Progenitor cell of endocrine pancreas (in vitro differentiated cells): ENCODE data around the gene KBTBD3. TPM values are rescaled to one million over a fixed set of nuclear protein-coding genes. Genes with fewer than 3 reads are reported as not detected.

Source experiments
- DNase-seq: peaks from one replicate; pipeline ENCODE4 v3.0.0; 2021; ENCODE audit warnings: low spot score; ENCODE audit not compliant: unreplicated experiment
- H3K27ac Mint-ChIP-seq: 2 replicates; pipeline ENCODE4 v1.8.0; 2021; ENCODE audit warnings: mild to moderate bottlenecking, moderate library complexity, mixed read lengths
- H3K27me3 Mint-ChIP-seq: 2 replicates; pipeline ENCODE4 v1.8.0; 2021; ENCODE audit warnings: mixed read lengths
- H3K36me3 Mint-ChIP-seq: 2 replicates; pipeline ENCODE4 v1.8.0; 2022; ENCODE audit warnings: mixed read lengths; ENCODE audit not compliant: insufficient read depth
- H3K4me1 Mint-ChIP-seq: 2 replicates; pipeline ENCODE4 v1.8.0; 2021; ENCODE audit warnings: low read depth, mixed read lengths
- H3K4me3 Mint-ChIP-seq: 2 replicates; pipeline ENCODE4 v1.8.0; 2021; ENCODE audit warnings: low read depth, mild to moderate bottlenecking, moderate library complexity, mixed read lengths
- H3K9me3 Mint-ChIP-seq: 2 replicates; pipeline ENCODE4 v1.8.0; 2021; ENCODE audit warnings: low read depth, mixed read lengths
- total RNA-seq: library from RNA; stranded (reverse); gene quantifications from 2 replicates; pipeline ENCODE4 v1.2.1, GENCODE V29; 2021
- TF ChIP-seq, protein P1 (sequence below): fragments of 200-600 bp; sonication (generic); IDR thresholded peaks from one replicate; pipeline ENCODE4 v1.5.0; 2021; ENCODE audit warnings: antibody characterized with exemption, mild to moderate bottlenecking; ENCODE audit not compliant: unreplicated experiment

KBTBD3 gene
- total RNA-seq, 1 donor from 2014 or later, result 5.0 TPM

DNA sequence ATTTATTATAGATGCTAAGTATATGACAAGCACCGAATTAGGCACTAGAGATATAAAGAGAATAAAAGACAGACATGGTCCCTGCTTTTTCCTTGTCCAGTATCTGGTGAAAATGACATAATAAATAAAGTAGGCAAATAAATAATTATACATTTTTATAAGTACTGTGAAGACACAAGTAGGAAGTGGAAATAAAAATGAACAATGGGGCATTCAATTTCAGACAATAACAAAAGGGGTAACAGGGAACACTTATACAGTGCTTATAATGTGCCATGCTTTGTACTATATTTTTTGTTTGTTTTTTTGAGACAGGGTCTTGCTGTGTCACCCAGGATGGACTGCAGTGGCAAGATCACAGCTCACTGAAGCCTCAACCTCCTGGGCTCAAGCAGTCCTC, 4.3 kb downstream of the KBTBD3 start:
- Mint-ChIP-seq H3K4me3 (no peak overlapping the region), H3K27ac (no peak overlapping the region), H3K9me3 (peaks cover 5% of the 10 kb centered on the region), H3K36me3 (peaks cover 2% of the 10 kb centered on the region), H3K4me1 (peaks cover 12% of the 10 kb centered on the region), H3K27me3 (no peaks in the 10 kb centered on the region)
- DNase-seq, result no peak
- TF ChIP-seq, protein P1, sequence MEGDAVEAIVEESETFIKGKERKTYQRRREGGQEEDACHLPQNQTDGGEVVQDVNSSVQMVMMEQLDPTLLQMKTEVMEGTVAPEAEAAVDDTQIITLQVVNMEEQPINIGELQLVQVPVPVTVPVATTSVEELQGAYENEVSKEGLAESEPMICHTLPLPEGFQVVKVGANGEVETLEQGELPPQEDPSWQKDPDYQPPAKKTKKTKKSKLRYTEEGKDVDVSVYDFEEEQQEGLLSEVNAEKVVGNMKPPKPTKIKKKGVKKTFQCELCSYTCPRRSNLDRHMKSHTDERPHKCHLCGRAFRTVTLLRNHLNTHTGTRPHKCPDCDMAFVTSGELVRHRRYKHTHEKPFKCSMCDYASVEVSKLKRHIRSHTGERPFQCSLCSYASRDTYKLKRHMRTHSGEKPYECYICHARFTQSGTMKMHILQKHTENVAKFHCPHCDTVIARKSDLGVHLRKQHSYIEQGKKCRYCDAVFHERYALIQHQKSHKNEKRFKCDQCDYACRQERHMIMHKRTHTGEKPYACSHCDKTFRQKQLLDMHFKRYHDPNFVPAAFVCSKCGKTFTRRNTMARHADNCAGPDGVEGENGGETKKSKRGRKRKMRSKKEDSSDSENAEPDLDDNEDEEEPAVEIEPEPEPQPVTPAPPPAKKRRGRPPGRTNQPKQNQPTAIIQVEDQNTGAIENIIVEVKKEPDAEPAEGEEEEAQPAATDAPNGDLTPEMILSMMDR, result no peak

DNA sequence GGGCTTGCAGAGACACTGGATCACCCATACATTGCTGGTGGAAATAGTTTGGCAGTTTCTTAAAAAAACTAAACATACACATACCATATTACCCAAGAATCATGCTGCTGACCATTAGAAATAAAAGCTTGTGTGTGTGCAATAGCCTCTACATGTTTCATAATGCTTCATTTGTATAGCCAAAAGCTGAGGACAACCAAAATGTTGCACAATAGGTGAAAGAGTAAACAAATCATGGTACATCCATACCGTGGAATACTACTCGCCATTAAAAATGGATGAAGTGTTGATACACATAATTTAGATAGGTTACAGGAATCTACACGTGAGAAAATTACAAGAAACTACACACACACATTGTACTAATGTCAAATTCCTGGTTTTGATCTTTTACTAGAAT, 6.5 kb downstream of the KBTBD3 start:
- TF ChIP-seq, protein P1, result no peak
- no peak for DNase-seq
- Mint-ChIP-seq H3K36me3 (peaks cover 2% of the 10 kb centered on the region), H3K27me3 (no peaks in the 10 kb centered on the region), H3K4me3 (no peak overlapping the region), H3K9me3 (peaks cover 5% of the 10 kb centered on the region), H3K27ac (no peak overlapping the region), H3K4me1 (peaks cover 5% of the 10 kb centered on the region)

DNA sequence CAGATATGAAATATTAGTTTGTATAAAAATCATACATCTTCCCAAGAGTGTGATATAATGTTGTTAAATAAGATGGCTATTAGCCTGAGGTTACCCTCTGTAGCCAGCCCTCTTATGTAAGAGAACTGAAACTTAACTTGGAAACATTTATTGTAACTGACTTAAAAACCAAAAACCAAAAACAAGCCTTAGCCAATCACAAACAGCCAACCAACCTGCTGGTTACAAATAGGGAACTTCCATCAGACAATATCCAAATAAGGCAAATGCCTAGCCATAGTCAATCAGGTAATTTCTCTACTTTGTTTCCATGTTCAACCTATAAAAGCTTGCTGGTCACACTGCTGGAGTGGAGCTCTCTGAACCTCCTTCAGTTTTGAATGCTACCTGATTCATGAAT, 14.1 kb downstream of the KBTBD3 start:
- Mint-ChIP-seq H3K4me3 (no peak overlapping the region), H3K9me3 (peaks cover 4% of the 10 kb centered on the region), H3K27me3 (no peaks in the 10 kb centered on the region), H3K36me3 (peaks cover 2% of the 10 kb centered on the region), H3K27ac (no peak overlapping the region), H3K4me1 (no peaks in the 10 kb centered on the region)
- TF ChIP-seq, protein P1, result no peak
- DNase-seq, result no peak

DNA sequence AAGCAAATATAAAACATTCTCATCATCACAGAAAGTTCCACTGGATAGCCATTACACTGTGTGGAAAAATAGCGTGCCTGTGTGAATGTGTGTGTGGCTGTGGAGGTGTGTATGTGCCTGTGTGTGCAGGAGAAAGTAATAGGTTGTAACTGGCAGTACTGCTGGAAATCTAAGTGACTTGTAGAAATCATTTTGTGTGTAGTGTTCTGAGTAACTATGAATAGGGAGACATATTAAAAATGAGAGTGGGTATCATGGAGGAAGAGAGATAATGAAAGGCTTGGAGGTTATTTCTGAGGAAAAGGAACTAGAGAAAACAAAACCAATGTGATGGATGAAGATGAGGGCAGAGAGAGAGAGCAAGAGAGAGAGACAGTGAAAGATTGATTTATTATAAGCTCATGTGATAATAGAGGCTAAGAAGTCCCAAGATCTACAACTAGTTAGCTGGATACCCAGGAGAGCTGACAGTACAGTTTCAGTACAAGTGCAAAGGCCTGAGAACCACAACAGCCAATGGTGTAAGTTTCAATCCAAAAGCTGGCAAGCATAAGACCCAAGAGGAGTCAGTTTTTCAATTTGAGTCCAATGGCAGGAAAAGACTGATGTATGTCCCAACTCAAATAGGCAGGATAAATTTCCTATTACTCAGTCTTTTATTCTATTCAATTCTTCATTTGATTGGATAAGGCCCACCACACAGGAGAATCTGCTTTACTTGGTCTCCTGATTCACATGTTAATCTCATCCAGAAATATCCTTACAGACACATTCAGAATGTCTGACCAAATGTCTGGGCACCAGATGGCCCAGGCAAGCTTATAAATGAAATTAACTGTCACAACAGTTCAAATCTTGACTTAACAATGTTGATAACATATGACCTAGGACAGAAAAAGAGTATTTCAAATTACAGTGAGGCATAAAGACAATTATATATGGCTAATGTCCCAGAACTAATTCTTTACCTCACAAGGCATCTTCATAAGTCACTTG, 14.9 kb downstream of the KBTBD3 start:
- Mint-ChIP-seq H3K9me3 (peaks cover 3% of the 10 kb centered on the region), H3K36me3 (peaks cover 5% of the 10 kb centered on the region), H3K4me1 (no peaks in the 10 kb centered on the region), H3K27me3 (no peaks in the 10 kb centered on the region), H3K27ac (no peak overlapping the region), H3K4me3 (no peak overlapping the region)
- no peak for DNase-seq
- TF ChIP-seq, protein P1, result no peak

DNA sequence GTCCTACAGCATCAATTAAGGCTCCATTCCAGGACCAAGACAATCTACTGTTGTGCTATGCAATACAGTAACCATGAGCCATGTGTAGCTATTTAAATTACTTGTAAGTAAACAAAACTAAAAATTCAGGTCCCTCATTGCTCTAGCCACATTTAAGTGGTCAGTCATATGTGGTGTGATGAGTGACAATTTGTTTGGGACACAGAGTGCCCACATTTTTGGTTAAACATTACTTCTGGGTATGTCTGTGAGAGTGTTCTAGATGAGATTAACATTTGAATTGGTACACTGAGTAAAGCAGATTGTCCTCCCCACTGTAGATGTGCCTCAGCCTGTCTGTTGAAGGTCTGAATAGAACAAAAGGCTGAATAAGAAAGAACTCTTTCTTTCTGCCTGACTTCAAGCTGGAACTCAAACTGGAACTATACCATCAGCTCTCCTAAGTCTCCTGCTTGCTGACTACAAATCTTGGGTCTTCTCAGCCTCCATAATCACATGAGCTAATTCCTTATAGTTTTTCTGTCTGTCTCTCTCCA, 15.8 kb downstream of the KBTBD3 start:
- no peak overlapping the region for H3K27ac Mint-ChIP-seq
- H3K36me3 Mint-ChIP-seq, result peaks cover 5% of the 10 kb centered on the region
- H3K9me3 Mint-ChIP-seq, result peaks cover 3% of the 10 kb centered on the region
- H3K4me3 Mint-ChIP-seq, result no peak overlapping the region
- TF ChIP-seq, protein P1, result no peak
- no peak for DNase-seq
- H3K27me3 Mint-ChIP-seq, result no peaks in the 10 kb centered on the region
- H3K4me1 Mint-ChIP-seq, result no peaks in the 10 kb centered on the region
